ENCODE measurements around the gene ARHGEF19. TPM values are rescaled to one million over a fixed set of nuclear protein-coding genes. Genes with fewer than 3 reads are reported as not detected.
A peak's percentile ranks its signal among the peaks of the same experiment; 100 is the strongest.
"Not testable (repeated sequence)": the region's sequence is repeated elsewhere in the genome, so short reads cannot be mapped to it uniquely, and the experiment has no call there.

Gene ARHGEF19
- total and polyA plus RNA-seq, 11 donors = 0.97 to 3.8 (median 2.3) TPM

- 77 to 90% (median 86%) methylated on average over 2 of the region's 2 CpGs for WGBS, 4 donors
- ATAC-seq = no peak
- peaks cover 0 to 42% (median 20%) of the 10 kb centered on the region in 9 donors for H3K36me3 ChIP-seq
- peaks cover 13 to 63% (median 45%) of the 10 kb centered on the region in 12 donors for H3K4me1 ChIP-seq
- H3K9me3 ChIP-seq = no peaks in the 10 kb centered on the region
- H3K4me3 ChIP-seq = no peak overlapping the region
- no peak for DNase-seq
- H3K27ac ChIP-seq = peak overlapping the region; percentile 45 to 92 (median 78)
- TF ChIP-seq POLR2A (IDR thresholded peaks at IDR 0.05) (no peak), CTCF (IDR thresholded peaks at IDR 0.05) (no peak)
- intact Hi-C loops (cut with DNase I) = loop anchor here in 8 of 10 donors (5.0 to 10.0 kb wide), 7 partner anchors 40 to 170 kb away; partner anchors contain the start of gene FBXO42 (in 6 of the 8)
- H3K27me3 ChIP-seq = no peaks in the 10 kb centered on the region
Observed at GRCh38 chr1:16247441-16247840, 35.0 kb upstream of the ARHGEF19 start.

- DNase-seq (no peak), ATAC-seq (peak; percentile 1 to 57 (median 16))
- intact Hi-C loops (cut with DNase I) = loop anchor here in 8 of 10 donors (5.0 to 10.0 kb wide), 7 partner anchors 40 to 170 kb away; partner anchors contain the start of gene FBXO42 (in 6 of the 8)
- Histone ChIP-seq H3K4me3 (no peak overlapping the region), H3K27me3 (no peaks in the 10 kb centered on the region), H3K4me1 (peaks cover 13 to 63% (median 45%) of the 10 kb centered on the region in 12 donors), H3K36me3 (peaks cover 0 to 37% (median 15%) of the 10 kb centered on the region in 9 donors), H3K27ac (peak overlapping the region in 10 of 12 donors; percentile 57 to 92 (median 79)), H3K9me3 (no peaks in the 10 kb centered on the region)
- WGBS, 4 donors = 52 to 68% (median 62%) methylated on average over 5 of the region's 5 CpGs
- TF ChIP-seq CTCF (IDR thresholded peaks at IDR 0.05) (peak in 3 of 12 donors; percentile 14 to 34 (median 22)), POLR2A (IDR thresholded peaks at IDR 0.05) (no peak)
Observed at GRCh38 chr1:16246961-16247360, 34.5 kb upstream of the ARHGEF19 start.

- H3K4me3 ChIP-seq, H3K27me3 ChIP-seq, DNase-seq, H3K9me3 ChIP-seq, ATAC-seq: not testable (repeated sequence)
- Histone ChIP-seq H3K36me3 (peaks cover 0 to 30% (median 8%) of the 10 kb centered on the region in 9 donors), H3K4me1 (peaks cover 13 to 61% (median 45%) of the 10 kb centered on the region in 12 donors), H3K27ac (peak overlapping the region in 5 of 12 donors; percentile 71 to 84 (median 79))
- intact Hi-C loops (cut with DNase I) = loop anchor here in 8 of 10 donors (5.0 to 10.0 kb wide), 7 partner anchors 39 to 169 kb away; partner anchors contain the start of gene FBXO42 (in 6 of the 8)
- 91 to 100% (median 97%) methylated on average over 1 of the region's 1 CpG for WGBS, 4 donors
Observed at GRCh38 chr1:16246239-16246638, 33.8 kb upstream of the ARHGEF19 start.

GRCh38 chr1:16245476-16246196 lies 33.2 kb upstream of the ARHGEF19 start:
- WGBS, 4 donors = 89 to 95% (median 90%) methylated on average over 9 of the region's 9 CpGs
- peak overlapping the region in 3 of 12 donors; percentile 3 to 82 (median 17) for H3K27ac ChIP-seq
- peaks cover 13 to 55% (median 40%) of the 10 kb centered on the region in 12 donors for H3K4me1 ChIP-seq
- intact Hi-C loops (cut with DNase I) = loop anchor here (2.0 to 10.0 kb wide), 10 partner anchors 38 to 168 kb away; partner anchors contain the start of gene FBXO42 (in 6 of the 10)
- ATAC-seq (no peak), DNase-seq (no peak)
- TF ChIP-seq POLR2A (IDR thresholded peaks at IDR 0.05) = no peak
- TF ChIP-seq CTCF (IDR thresholded peaks at IDR 0.05) = no peak
- no peak overlapping the region for H3K4me3 ChIP-seq
- H3K36me3 ChIP-seq = peaks cover 0 to 24% (median 4%) of the 10 kb centered on the region in 9 donors
- no peaks in the 10 kb centered on the region for H3K27me3 ChIP-seq
- H3K9me3 ChIP-seq = no peaks in the 10 kb centered on the region

Measured in heart left ventricle (tissue), 16 donors.